PC-3 (cell line): ENCODE results near the gene RMI2. TPM values are rescaled to one million over a fixed set of nuclear protein-coding genes. Genes with fewer than 3 reads are reported as not detected.

Experiments
- ATAC-seq: fragments of 200-7000 bp; cut with Tn5 transposase; 2 replicates; pipeline ENCODE4 v1.9.1; 2020; ENCODE audit warnings: mild to moderate bottlenecking, moderate library complexity
- BruUV-seq: library from RNA; stranded (reverse); fragments of 400-500 nt; replicated peaks from 2 replicates; lab custom pipeline; 2021; lab: Mats Ljungman, UMichigan
- CTCF ChIA-PET: fragments of 300-600 bp; sonication (Branson Sonifier 250); formaldehyde crosslinking; loops from one replicate; lab custom pipeline; 2022; ENCODE audit warnings: antibody characterized with exemption; lab: Charles Lee
- POLR2A ChIA-PET: fragments of 300-600 bp; sonication (Branson Sonifier 250); formaldehyde crosslinking; loops from one replicate; lab custom pipeline; 2022; ENCODE audit warnings: antibody characterized with exemption; ENCODE audit not compliant: unreplicated experiment; lab: Charles Lee
- DNase-seq: peaks from one replicate; pipeline ENCODE4 v3.0.0-alpha.2; 2015
- H2AFZ ChIP-seq: fragments of 300-600 bp; sonication (generic); 2 replicates; pipeline ENCODE4 v1.6.0; 2016; ENCODE audit warnings: antibody characterized with exemption, low read length
- H3F3A ChIP-seq: fragments of 300-600 bp; sonication (generic); one replicate; pipeline ENCODE4 v1.6.0; 2017; ENCODE audit warnings: antibody characterized with exemption, low read length, control low read depth, mild to moderate bottlenecking; ENCODE audit not compliant: unreplicated experiment
- H3K27ac ChIP-seq: fragments of 300-600 bp; sonication (generic); 2 replicates; pipeline ENCODE4 v1.5.1; 2016; ENCODE audit warnings: mild to moderate bottlenecking, low read length
- H3K27me3 ChIP-seq: fragments of 300-600 bp; sonication (generic); 2 replicates; pipeline ENCODE4 v1.6.1; 2016; ENCODE audit warnings: low read length, mixed read lengths
- H3K36me3 ChIP-seq: fragments of 300-600 bp; sonication (generic); 2 replicates; pipeline ENCODE4 v1.6.1; 2016; ENCODE audit warnings: low read depth, mixed run types, low read length, mixed read lengths
- H3K4me1 ChIP-seq: fragments of 300-600 bp; sonication (generic); 2 replicates; pipeline ENCODE4 v1.5.1; 2016; ENCODE audit warnings: low read length; ENCODE audit not compliant: insufficient read depth
- H3K4me2 ChIP-seq: fragments of 300-600 bp; sonication (generic); 2 replicates; pipeline ENCODE4 v1.6.0; 2016; ENCODE audit warnings: low read length
- H3K4me3 ChIP-seq: fragments of 300-600 bp; sonication (generic); 2 replicates; pipeline ENCODE4 v1.5.1; 2016; ENCODE audit warnings: mild to moderate bottlenecking, low read length, mixed read lengths
- H3K79me2 ChIP-seq: fragments of 300-600 bp; sonication (generic); 2 replicates; pipeline ENCODE4 v1.6.1; 2017; ENCODE audit warnings: low read length, mixed read lengths
- H3K9ac ChIP-seq: fragments of 300-600 bp; sonication (generic); 2 replicates; pipeline ENCODE4 v1.6.0; 2016; ENCODE audit warnings: mild to moderate bottlenecking, low read length
- H3K9me2 ChIP-seq: fragments of 300-600 bp; sonication (generic); replicated peaks from 2 replicates; pipeline ENCODE4 v1.6.1; 2016; ENCODE audit warnings: mixed run types, low read length, mixed read lengths
- H3K9me3 ChIP-seq: fragments of 300-600 bp; sonication (generic); 2 replicates; pipeline ENCODE4 v1.6.1; 2016; ENCODE audit warnings: low read length, mixed read lengths
- H4K20me1 ChIP-seq: fragments of 300-600 bp; sonication (generic); 2 replicates; pipeline ENCODE4 v1.6.1; 2016; ENCODE audit warnings: low read length, mixed read lengths
- CTCF ChIP-seq: fragments of 300-600 bp; sonication (generic); conservative IDR thresholded peaks from 2 replicates; pipeline ENCODE4 v1.5.1; 2017; ENCODE audit warnings: antibody characterized with exemption, low read depth, mild to moderate bottlenecking, low read length
- EZH2 ChIP-seq: fragments of 300-600 bp; sonication (generic); IDR thresholded peaks from one replicate; pipeline ENCODE4 v1.6.1; 2017; ENCODE audit warnings: antibody characterized with exemption, mild to moderate bottlenecking, low read length; ENCODE audit not compliant: unreplicated experiment
- EZH2phosphoT487 ChIP-seq: fragments of 300-600 bp; sonication (generic); IDR thresholded peaks from 2 replicates; pipeline ENCODE4 v1.6.1; 2018; ENCODE audit warnings: mild to moderate bottlenecking, antibody characterized with exemption, low read length, borderline replicate concordance
- intact Hi-C: fragments of 100-400 bp; cut with micrococcal nuclease; formaldehyde crosslinking; loops from 2 replicates; pipeline ENCODE4 v1.9.0; 2023
- total RNA-seq: library from RNA; depleted of rRNA; stranded (reverse); fragments of >200 nt; gene quantifications from 2 replicates; pipeline ENCODE4 v1.2.3, GENCODE V29; 2014

RMI2 gene
- total RNA-seq, 1 experiment from 2014 or later = 10.9 TPM

GRCh38 chr16:11334831-11335404 is 10.3 kb upstream of the RMI2 start:
- ATAC-seq = no peak
- intact Hi-C loops = no loop called here
- no peaks in the 10 kb centered on the region for H3K9me2 ChIP-seq
- no peaks in the 10 kb centered on the region for H3K79me2 ChIP-seq
- H3K27ac ChIP-seq = no peak overlapping the region
- no peaks in the 10 kb centered on the region for H3K27me3 ChIP-seq
- DNase-seq = no peak
- H3F3A ChIP-seq = no peaks in the 10 kb centered on the region
- H2AFZ ChIP-seq = no peak overlapping the region
- BruUV-seq = no TSS peak
- no peaks in the 10 kb centered on the region for H3K9me3 ChIP-seq
- CTCF ChIA-PET = no interaction called here
- POLR2A ChIA-PET = no interaction called here
- H3K36me3 ChIP-seq = no peaks in the 10 kb centered on the region
- H3K4me2 ChIP-seq = no peak overlapping the region
- H3K9ac ChIP-seq = no peak overlapping the region
- H3K4me3 ChIP-seq = no peak overlapping the region
- H3K4me1 ChIP-seq = peaks cover 14% of the 10 kb centered on the region
- no peaks in the 10 kb centered on the region for H4K20me1 ChIP-seq
- TF ChIP-seq EZH2 = no peak
- no peak for TF ChIP-seq EZH2phosphoT487
- no peak for TF ChIP-seq CTCF

GRCh38 chr16:11339075-11339474 is 6.2 kb upstream of the RMI2 start:
- H2AFZ ChIP-seq = no peak overlapping the region
- H3K36me3 ChIP-seq = no peaks in the 10 kb centered on the region
- DNase-seq (no peak), ATAC-seq (no peak)
- BruUV-seq = no TSS peak
- H3K4me3 ChIP-seq = no peak overlapping the region
- H3K9ac ChIP-seq = no peak overlapping the region
- intact Hi-C loops = no loop called here
- no peaks in the 10 kb centered on the region for H3F3A ChIP-seq
- H3K4me1 ChIP-seq = peaks cover 2% of the 10 kb centered on the region; the same call in 1 of the 2 replicates
- H3K9me3 ChIP-seq = no peaks in the 10 kb centered on the region
- H3K27ac ChIP-seq = no peak overlapping the region
- no peaks in the 10 kb centered on the region for H3K79me2 ChIP-seq
- no peaks in the 10 kb centered on the region for H3K9me2 ChIP-seq
- ChIA-PET POLR2A (no interaction called here), CTCF (interaction anchor here (0.7 kb wide), 1 partner anchor 8 kb away, joined by 5 read pairs; no protein-coding TSS in a partner anchor)
- H4K20me1 ChIP-seq = no peaks in the 10 kb centered on the region
- H3K27me3 ChIP-seq = no peaks in the 10 kb centered on the region
- no peak for TF ChIP-seq CTCF
- TF ChIP-seq EZH2phosphoT487 = no peak
- no peak for TF ChIP-seq EZH2
- H3K4me2 ChIP-seq = no peak overlapping the region

DNA sequence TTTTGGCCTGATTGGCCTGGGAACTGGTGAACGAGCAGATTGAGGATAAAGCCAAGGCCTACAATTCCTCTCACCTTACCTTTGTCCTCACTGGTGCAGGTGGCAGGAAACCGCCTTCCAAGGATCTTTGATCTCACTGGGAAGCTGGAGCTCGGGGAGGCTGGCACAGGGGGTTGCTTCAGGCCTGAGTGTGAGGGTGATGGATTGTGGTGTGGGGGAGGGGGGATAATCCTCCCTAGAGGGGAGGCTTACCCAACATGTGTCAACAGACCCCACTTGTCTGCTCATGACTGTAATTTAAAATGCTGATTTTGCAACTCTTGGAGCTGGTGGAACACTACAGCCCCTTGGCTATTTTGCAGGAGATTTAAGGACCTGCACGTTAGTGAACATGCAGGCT is 4.5 kb upstream of the RMI2 start:
- no peaks in the 10 kb centered on the region for H3K9me3 ChIP-seq
- peaks cover under 1% of the 10 kb centered on the region; the same call in 1 of the 2 replicates for H3K4me1 ChIP-seq
- ATAC-seq (no peak), DNase-seq (no peak)
- TF ChIP-seq CTCF = no peak
- TF ChIP-seq EZH2 = no peak
- TF ChIP-seq EZH2phosphoT487 = no peak
- intact Hi-C loops = no loop called here
- ChIA-PET POLR2A (no interaction called here), CTCF (no interaction called here)
- H3K9me2 ChIP-seq = no peaks in the 10 kb centered on the region
- no peaks in the 10 kb centered on the region for H3F3A ChIP-seq
- no peaks in the 10 kb centered on the region for H3K36me3 ChIP-seq
- no peak overlapping the region for H2AFZ ChIP-seq
- peaks cover 2% of the 10 kb centered on the region for H3K79me2 ChIP-seq
- H3K27me3 ChIP-seq = no peaks in the 10 kb centered on the region
- no TSS peak for BruUV-seq
- no peak overlapping the region for H3K4me2 ChIP-seq
- no peak overlapping the region for H3K9ac ChIP-seq
- H3K27ac ChIP-seq = no peak overlapping the region
- no peaks in the 10 kb centered on the region for H4K20me1 ChIP-seq
- H3K4me3 ChIP-seq = no peak overlapping the region
